Activated T-helper 9 cell treated with anti-CD3 and anti-CD28 coated beads, Interleukin-2, amount 50 U/mL, for 16 hours (primary cell): ENCODE results near the gene VPS29.
"Not testable (repeated sequence)": the region's sequence is repeated elsewhere in the genome, so short reads cannot be mapped to it uniquely, and the experiment has no call there.

Source experiments
- DNase-seq: peaks from one replicate; pipeline ENCODE4 v3.0.0-alpha.2; 2020; ENCODE audit warnings: low read depth

VPS29 gene

GRCh38 chr12:110501752-110502738 is at the start of gene VPS29, which contains the start of gene RAD9B:
Gene VPS29, minus strand, starts transcription at chr12:110502111. Its CDS starts 60 bp downstream, at chr12:110502051.
Gene RAD9B, plus strand, starts transcription at chr12:110502331. Its CDS starts 7 bp downstream, at chr12:110502338.
- DNase-seq: peak; percentile 98

- DNase-seq: no peak
Measured at GRCh38 chr12:110550981-110551380, 49.1 kb upstream of the VPS29 start.

GRCh38 chr12:110549716-110550115 is 47.8 kb upstream of the VPS29 start:
- DNase-seq: no peak

GRCh38 chr12:110548678-110549077 is 46.8 kb upstream of the VPS29 start:
- no peak for DNase-seq

GRCh38 chr12:110547090-110547489 is 45.2 kb upstream of the VPS29 start:
- no peak for DNase-seq

- DNase-seq: no peak
Measured at GRCh38 chr12:110546339-110546738, 44.4 kb upstream of the VPS29 start.

DNA sequence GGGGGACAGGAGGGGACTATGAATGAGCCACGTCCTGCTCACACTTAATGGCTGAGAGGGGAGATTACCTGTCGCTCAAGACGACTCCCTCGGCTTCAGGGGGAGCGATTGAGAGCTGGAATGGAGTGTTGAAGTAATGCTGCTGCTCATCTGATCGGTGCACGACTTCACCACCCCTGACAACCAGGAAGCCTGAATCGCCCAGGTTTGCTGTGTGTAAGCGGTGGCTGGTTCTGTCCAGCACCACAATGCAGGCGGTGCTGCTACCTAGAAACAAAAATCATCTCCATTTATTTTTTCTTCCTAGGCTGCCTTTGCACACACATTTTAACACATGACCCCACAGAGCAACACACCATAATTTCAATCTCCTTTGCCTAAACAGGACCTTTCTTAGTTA is 43.9 kb upstream of the VPS29 start:
- DNase-seq: no peak

GRCh38 chr12:110545259-110545658 is 43.3 kb upstream of the VPS29 start:
- not testable (repeated sequence) for DNase-seq

DNA sequence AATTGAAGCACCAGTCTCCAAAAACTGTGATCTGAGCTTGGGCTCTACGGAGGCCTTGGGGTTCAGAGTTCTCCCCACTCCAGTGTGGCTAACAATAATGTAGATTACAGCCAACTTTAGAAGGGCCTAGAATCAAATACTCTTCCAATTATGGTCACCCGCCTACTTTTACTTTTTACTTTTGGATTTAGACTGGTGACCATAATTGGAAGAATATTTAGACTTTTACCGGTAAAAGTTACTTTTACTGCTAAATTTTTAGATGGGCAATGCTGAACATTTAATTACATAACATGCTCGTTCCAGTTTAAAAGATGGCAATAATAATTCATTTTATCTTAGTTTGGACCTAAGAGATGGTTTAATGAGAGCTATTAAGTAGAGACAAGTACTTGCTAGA is 42.1 kb upstream of the VPS29 start:
- no peak for DNase-seq

- no peak for DNase-seq
Measured at GRCh38 chr12:110543252-110543959, 41.5 kb upstream of the VPS29 start.

DNA sequence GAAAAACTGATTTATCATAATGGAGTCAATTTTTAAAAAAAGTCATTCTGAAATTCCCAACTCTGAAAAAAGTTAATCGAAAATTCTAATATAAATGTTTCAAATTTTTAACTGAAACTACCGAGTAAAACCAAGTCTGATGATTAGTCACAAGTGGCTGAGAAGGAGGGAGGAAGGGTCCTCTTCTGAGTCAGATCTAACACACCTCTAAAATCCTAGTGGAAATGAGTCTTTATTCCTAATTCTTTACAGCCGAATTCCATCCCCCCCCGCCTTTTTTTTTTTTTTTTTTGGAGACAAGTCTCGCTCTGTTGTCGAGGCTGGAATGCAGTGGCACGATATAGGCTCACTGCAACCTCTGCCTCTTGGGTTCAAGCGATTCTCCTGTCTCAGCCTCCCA is 38.1 kb upstream of the VPS29 start:
- DNase-seq: no peak

DNA sequence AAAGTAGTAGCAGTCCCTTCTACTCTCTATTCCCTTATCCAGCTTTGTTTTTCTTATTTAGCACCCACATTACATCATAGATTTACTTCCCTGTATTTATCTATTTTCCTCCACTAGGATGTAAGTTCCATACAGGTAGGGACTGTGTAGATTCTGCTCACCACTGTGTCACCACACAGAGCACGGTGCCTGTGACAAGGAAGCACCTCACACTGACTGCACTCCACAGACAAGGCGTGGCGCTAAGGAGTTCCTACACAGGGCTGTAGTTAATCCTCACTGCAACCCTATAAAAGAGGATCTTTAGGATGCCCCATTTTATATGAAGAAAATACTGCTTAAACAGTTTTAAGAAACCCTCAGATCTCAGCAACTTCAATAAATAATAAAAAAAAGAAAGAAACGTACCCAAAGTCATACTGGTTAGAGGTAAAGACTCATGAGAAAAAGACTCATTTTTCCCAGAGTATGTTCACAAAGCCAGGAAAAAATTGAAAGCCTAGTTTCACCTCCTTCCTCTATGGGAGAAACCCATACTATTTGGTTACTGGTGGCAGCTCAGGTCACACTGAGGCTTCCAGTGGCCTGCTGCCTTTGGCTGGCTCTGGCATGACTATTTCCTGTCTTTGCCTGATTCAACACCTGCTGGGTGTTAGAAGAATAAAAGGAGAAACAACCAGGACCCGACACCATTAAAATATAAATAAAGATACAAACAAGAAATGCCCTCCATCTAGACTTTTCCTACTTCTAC is 37.1 kb upstream of the VPS29 start:
- DNase-seq: no peak

DNA sequence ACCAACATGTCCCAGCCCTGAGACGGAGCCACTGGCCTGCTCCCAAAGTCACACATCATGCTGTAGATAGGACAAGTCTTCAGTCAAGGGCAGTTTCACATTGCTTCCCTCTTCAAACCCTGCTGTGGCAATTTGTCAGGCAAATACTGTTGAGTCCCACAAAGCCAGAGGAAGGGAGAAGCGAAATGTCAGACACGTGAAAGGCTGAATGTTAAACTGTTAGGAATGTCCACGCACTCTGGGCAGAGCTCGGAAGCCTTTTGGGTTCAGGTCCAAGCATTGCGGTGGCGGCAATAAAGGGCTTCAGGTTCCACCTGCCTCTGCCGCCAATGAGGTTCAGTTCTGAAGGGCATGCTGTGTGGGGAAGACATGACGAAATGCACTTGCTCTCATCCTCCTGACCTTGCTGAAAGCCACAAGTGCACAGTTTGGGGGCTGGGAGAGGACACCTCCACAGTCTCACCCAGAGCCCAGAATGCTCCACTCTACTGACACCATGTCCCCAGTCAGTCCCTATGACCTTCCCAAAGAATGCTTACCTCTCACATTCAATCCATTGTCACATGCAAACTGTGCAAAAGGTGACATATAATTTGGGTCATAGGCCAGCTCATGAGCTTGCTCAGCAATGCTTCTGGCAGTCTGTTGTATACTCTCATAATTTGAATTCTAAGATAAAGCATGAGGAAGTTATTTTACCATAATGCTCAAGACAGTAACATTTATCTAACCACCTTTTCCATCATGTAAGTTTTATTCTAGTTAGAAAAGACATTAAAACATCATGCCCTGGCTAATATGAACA is 35.9 kb upstream of the VPS29 start:
- DNase-seq: no peak

- DNase-seq: no peak
Measured at GRCh38 chr12:110536834-110537604, 35.1 kb upstream of the VPS29 start.

DNA sequence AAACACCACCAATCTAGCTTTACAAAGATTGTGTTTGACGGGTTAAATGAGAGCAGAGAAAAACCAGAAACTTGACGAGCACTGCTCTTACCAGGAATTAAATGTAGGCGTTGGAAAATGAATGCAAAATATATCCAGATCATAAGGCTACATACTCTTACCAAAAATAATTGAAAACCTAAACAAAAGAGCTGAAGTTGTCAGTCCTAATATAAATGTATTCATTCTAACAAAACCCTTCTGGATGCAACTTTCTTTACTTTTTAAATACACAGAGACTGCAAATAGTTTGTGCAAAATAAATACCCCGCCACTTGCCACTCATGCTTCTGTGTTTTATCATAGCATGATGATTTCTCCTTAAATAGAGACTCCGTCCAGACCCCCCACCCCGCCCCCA is 32.9 kb upstream of the VPS29 start:
- no peak for DNase-seq

DNA sequence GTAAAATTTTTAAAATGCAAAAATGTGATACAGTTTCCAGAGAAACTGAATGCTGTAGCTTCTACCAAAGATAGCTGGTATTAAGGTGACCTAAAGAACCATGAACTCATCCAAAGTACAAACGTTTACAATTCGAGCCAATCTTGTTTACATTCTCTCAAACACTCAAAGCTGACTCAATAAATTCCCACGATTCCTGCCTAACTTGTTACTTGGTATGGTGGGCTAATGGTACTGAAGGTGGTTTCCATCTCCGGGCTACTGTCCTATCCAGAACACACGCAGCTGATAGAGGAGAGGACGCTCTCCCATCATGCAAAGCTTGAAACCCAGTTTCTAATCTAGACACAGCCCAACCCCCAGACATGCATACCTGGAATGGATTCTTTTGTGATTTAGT is 31.7 kb upstream of the VPS29 start:
- DNase-seq: no peak

- DNase-seq: no peak
Measured at GRCh38 chr12:110532644-110533043, 30.7 kb upstream of the VPS29 start.

- no peak for DNase-seq
Measured at GRCh38 chr12:110531741-110532333, 29.9 kb upstream of the VPS29 start.

- no peak for DNase-seq
Measured at GRCh38 chr12:110530511-110530910, 28.6 kb upstream of the VPS29 start.

DNA sequence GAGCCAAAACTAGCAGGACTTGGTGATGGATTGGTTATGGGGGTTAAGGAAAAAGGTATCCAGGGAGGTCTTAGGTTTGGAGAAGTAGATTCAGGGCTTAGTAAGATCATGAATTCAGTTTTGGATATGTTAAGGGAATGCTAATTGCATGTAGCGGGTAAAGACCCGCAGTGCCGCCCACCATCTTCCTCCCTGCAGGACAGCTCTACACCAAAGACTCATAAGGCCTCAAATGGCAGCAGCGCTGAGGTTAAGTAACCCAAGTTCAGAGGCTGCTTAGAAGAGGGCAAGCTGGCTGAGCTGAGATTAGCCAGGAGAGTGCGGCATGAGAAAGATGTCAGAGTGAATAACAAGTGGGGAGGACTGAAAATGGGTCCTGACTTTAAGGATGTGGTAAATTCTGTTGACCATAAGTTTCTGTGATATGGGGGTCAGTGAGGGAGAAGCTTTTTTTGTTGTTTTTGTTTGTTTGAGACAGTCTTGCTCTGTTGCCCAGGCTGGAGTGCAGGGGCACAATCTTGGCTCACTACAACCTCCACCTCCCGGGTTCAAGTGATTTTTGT is 26.4 kb upstream of the VPS29 start:
- no peak for DNase-seq
